GM10248 (cell line): Measurements from ENCODE around the gene PLA2G4B.

Experiments used
- CTCF ChIA-PET: fragments of 300-600 bp; sonication (Branson Sonifier 250); formaldehyde crosslinking; extraction: SDS; loops from one replicate; lab custom pipeline; 2021; ENCODE audit warnings: antibody characterized with exemption; lab: Yijun Ruan, JAX
- POLR2A ChIA-PET: fragments of 350-650 bp; sonication (Branson Sonifier 250); formaldehyde crosslinking; extraction: SDS; loops from one replicate; lab custom pipeline; 2020; ENCODE audit warnings: antibody characterized with exemption; lab: Yijun Ruan, JAX
- DNase-seq: peaks from one replicate; pipeline ENCODE4 v3.0.0; 2012; ENCODE audit errors: extremely low spot score
- CTCF ChIP-seq: IDR thresholded peaks from 2 replicates; pipeline ENCODE4 v1.5.1; 2012; ENCODE audit warnings: mild to moderate bottlenecking, low read depth; ENCODE audit errors: extremely low read depth, missing control alignments, control extremely low read depth

The PLA2G4B gene

GRCh38 chr15:41805711-41806110 is 32.9 kb upstream of the PLA2G4B start:
- ChIA-PET POLR2A (no interaction called here), CTCF (interaction anchor here (1.2 to 9.4 kb wide), 2 partner anchors 31 to 202 kb away, joined by 3 to 107 read pairs; partner anchors contain the start of gene MAPKBP1)
- no peak for DNase-seq
- TF ChIP-seq CTCF, result no peak

- ChIA-PET POLR2A (no interaction called here), CTCF (interaction anchor here (1.1 to 9.4 kb wide), 3 partner anchors 10 to 341 kb away, joined by 3 to 107 read pairs (median 3); partner anchors contain the start of gene MAPKBP1)
- TF ChIP-seq CTCF, result no peak
- no peak for DNase-seq
These were observed 32.1 kb upstream of the PLA2G4B start for GRCh38 chr15:41806291-41807181.

- POLR2A ChIA-PET, result no interaction called here
These were observed 29.5 kb upstream of the PLA2G4B start for GRCh38 chr15:41809121-41809520.

GRCh38 chr15:41809526-41810220 is 29.0 kb upstream of the PLA2G4B start:
- POLR2A ChIA-PET, result interaction anchor here (0.7 kb wide), 1 partner anchor 296 kb away, joined by 4 read pairs; the partner anchor contains the start of gene LTK
- DNase-seq, result no peak
- CTCF ChIA-PET, result interaction anchor here (1.1 to 6.4 kb wide), 9 partner anchors 8 to 344 kb away, joined by 4 to 316 read pairs (median 33); partner anchors contain the start of gene MAPKBP1
- TF ChIP-seq CTCF, result no peak

More at GRCh38 chr15:41809121-41809520, 29.5 kb upstream of the PLA2G4B start:
- TF ChIP-seq CTCF, result no peak
- CTCF ChIA-PET, result interaction anchor here (4.1 to 6.4 kb wide), 4 partner anchors 13 to 205 kb away, joined by 33 to 316 read pairs (median 50); partner anchors contain the start of gene MAPKBP1
- no peak for DNase-seq

GRCh38 chr15:41810651-41811431 is 27.8 kb upstream of the PLA2G4B start:
- ChIA-PET POLR2A (interaction anchor here (0.7 kb wide), 1 partner anchor 297 kb away, joined by 4 read pairs; the partner anchor contains the start of gene LTK), CTCF (interaction anchor here (0.6 to 6.4 kb wide), 29 partner anchors 9 to 345 kb away, joined by 3 to 316 read pairs (median 6); partner anchors contain the start of genes JMJD7, MAPKBP1 and MGA)
- DNase-seq, result no peak
- no peak for TF ChIP-seq CTCF
